ENCODE measurements around the gene UBXN11.

DNA sequence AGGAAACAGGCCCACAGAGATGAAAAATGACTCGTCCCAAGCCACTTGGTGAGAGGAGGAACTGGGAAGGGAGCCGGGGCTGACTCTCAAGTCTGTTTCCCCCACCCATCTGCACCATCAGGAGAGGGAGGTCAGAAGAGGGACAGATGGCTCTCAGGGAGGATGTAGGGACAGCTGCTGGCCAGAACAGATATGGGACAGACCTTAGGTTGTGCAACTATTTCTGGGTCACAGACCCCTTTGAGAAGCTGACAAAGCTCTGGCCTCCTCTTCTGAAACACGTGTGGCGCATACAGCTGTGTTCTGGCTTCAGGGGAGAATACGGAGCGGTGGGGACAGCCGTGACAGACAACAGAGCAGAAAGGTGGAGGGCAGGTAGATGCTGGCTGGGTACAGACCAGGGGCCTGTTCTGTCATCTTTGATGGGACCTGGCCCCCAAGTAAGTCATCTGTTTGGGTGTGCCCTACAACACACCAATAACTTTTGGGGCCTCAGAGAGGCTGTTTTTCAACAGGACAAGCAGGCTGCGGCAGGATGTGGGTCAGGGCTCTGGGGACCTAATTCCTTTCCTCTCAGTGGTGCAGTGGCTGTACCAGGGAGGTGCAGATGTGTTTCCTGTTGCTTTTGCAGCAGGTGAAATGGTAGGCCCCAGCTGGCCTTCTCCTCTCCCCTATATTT lies 19.3 kb downstream of the UBXN11 start:
- TF ChIP-seq, protein P1, sequence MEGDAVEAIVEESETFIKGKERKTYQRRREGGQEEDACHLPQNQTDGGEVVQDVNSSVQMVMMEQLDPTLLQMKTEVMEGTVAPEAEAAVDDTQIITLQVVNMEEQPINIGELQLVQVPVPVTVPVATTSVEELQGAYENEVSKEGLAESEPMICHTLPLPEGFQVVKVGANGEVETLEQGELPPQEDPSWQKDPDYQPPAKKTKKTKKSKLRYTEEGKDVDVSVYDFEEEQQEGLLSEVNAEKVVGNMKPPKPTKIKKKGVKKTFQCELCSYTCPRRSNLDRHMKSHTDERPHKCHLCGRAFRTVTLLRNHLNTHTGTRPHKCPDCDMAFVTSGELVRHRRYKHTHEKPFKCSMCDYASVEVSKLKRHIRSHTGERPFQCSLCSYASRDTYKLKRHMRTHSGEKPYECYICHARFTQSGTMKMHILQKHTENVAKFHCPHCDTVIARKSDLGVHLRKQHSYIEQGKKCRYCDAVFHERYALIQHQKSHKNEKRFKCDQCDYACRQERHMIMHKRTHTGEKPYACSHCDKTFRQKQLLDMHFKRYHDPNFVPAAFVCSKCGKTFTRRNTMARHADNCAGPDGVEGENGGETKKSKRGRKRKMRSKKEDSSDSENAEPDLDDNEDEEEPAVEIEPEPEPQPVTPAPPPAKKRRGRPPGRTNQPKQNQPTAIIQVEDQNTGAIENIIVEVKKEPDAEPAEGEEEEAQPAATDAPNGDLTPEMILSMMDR (IDR thresholded peaks at IDR 0.05; ENCODE audit: low read depth, low read length) = no peak
- TF ChIP-seq EZH2phosphoT487 (IDR thresholded peaks at IDR 0.05; ENCODE audit: low read depth) = no peak

Measured in OCI-LY3 (cell line).